H9 (cell line): Measurements from ENCODE around the gene PRKCA. TPM values are rescaled to one million over a fixed set of nuclear protein-coding genes. Genes with fewer than 3 reads are reported as not detected.

Experiments
- DNase-seq: peaks from one replicate; pipeline ENCODE4 v3.0.0-alpha.2; 2017
- H2AFZ ChIP-seq: one replicate; pipeline ENCODE4 v1.6.1; 2013; ENCODE audit warnings: mild to moderate bottlenecking, low read length, control low read depth, moderate library complexity
- H2AK5ac ChIP-seq: 2 replicates; pipeline ENCODE4 v1.6.1; 2013; ENCODE audit warnings: low read length, control low read depth, mixed read lengths; ENCODE audit not compliant: insufficient read length
- H2BK120ac ChIP-seq: one replicate; pipeline ENCODE4 v1.6.1; 2013; ENCODE audit warnings: low read depth, mild to moderate bottlenecking, low read length, control low read depth, inconsistent platforms; ENCODE audit not compliant: poor library complexity, severe bottlenecking
- H2BK12ac ChIP-seq: 2 replicates; pipeline ENCODE4 v1.6.1; 2013; ENCODE audit warnings: low read length, control low read depth, mixed read lengths, low read depth; ENCODE audit not compliant: insufficient read length
- H2BK15ac ChIP-seq: 2 replicates; pipeline ENCODE4 v1.6.1; 2013; ENCODE audit warnings: low read depth, low read length, control low read depth
- H2BK20ac ChIP-seq: one replicate; pipeline ENCODE4 v1.6.1; 2013; ENCODE audit warnings: low read depth, mild to moderate bottlenecking, low read length, control low read depth, inconsistent platforms; ENCODE audit not compliant: poor library complexity, severe bottlenecking
- H2BK5ac ChIP-seq: 2 replicates; pipeline ENCODE4 v1.6.1; 2013; ENCODE audit warnings: low read length, control low read depth, mixed read lengths; ENCODE audit not compliant: insufficient read length
- H3K14ac ChIP-seq: 2 replicates; pipeline ENCODE4 v1.6.1; 2013; ENCODE audit warnings: low read length, control low read depth; ENCODE audit not compliant: insufficient read depth
- H3K18ac ChIP-seq: 2 replicates; pipeline ENCODE4 v1.6.1; 2013; ENCODE audit warnings: low read depth, mild to moderate bottlenecking, mixed read lengths, low read length, control low read depth; ENCODE audit not compliant: insufficient read length
- H3K23ac ChIP-seq: 2 replicates; pipeline ENCODE4 v1.6.1; 2013; ENCODE audit warnings: low read length, control low read depth, mixed read lengths, low read depth; ENCODE audit not compliant: insufficient read length
- H3K23me2 ChIP-seq: 2 replicates; pipeline ENCODE4 v1.6.1; 2013; ENCODE audit warnings: low read depth, mild to moderate bottlenecking, mixed read lengths, low read length, control low read depth; ENCODE audit not compliant: insufficient read length, poor library complexity, severe bottlenecking
- H3K27ac ChIP-seq: 2 replicates; pipeline ENCODE4 v1.5.1; 2013; ENCODE audit warnings: low read length, control low read depth, mixed read lengths, low read depth; ENCODE audit not compliant: insufficient read length
- H3K27me3 ChIP-seq: 2 replicates; pipeline ENCODE4 v1.6.1; 2013; ENCODE audit warnings: low read length, control low read depth, inconsistent platforms; ENCODE audit not compliant: insufficient read depth
- H3K4ac ChIP-seq: 2 replicates; pipeline ENCODE4 v1.6.1; 2013; ENCODE audit warnings: low read depth, mild to moderate bottlenecking, control low read depth, inconsistent platforms, low read length, moderate library complexity
- H3K4me1 ChIP-seq: 2 replicates; pipeline ENCODE4 v1.6.1; 2013; ENCODE audit warnings: low read length, control low read depth, inconsistent platforms; ENCODE audit not compliant: insufficient read depth
- H3K4me2 ChIP-seq: 2 replicates; pipeline ENCODE4 v1.6.1; 2013; ENCODE audit warnings: low read length, control low read depth, mixed read lengths; ENCODE audit not compliant: insufficient read length, insufficient read depth
- H3K56ac ChIP-seq: 2 replicates; pipeline ENCODE4 v1.6.1; 2013; ENCODE audit warnings: low read depth, mild to moderate bottlenecking, mixed read lengths, low read length, control low read depth; ENCODE audit not compliant: insufficient read length
- H3K79me1 ChIP-seq: 2 replicates; pipeline ENCODE4 v1.6.1; 2013; ENCODE audit warnings: low read depth, mild to moderate bottlenecking, moderate library complexity, low read length, control low read depth, inconsistent platforms; ENCODE audit not compliant: insufficient read depth, poor library complexity, severe bottlenecking
- H3K79me2 ChIP-seq: 2 replicates; pipeline ENCODE4 v1.6.1; 2013; ENCODE audit warnings: low read length, control low read depth, inconsistent platforms; ENCODE audit not compliant: insufficient read depth
- H3K9ac ChIP-seq: 2 replicates; pipeline ENCODE4 v1.6.1; 2013; ENCODE audit warnings: low read length, control low read depth, mixed read lengths; ENCODE audit not compliant: insufficient read length; ENCODE audit errors: extremely low read depth
- H3K9me3 ChIP-seq: one replicate; pipeline ENCODE4 v1.6.1; 2013; ENCODE audit warnings: low read depth, low read length, inconsistent platforms; ENCODE audit not compliant: control insufficient read depth
- H3T11ph ChIP-seq: one replicate; pipeline ENCODE4 v1.6.1; 2013; ENCODE audit warnings: mild to moderate bottlenecking, low read length, control low read depth, inconsistent platforms
- H4K20me1 ChIP-seq: one replicate; pipeline ENCODE4 v1.6.1; 2013; ENCODE audit not compliant: control insufficient read depth, insufficient read length, insufficient read depth
- H4K5ac ChIP-seq: 2 replicates; pipeline ENCODE4 v1.6.1; 2013; ENCODE audit warnings: low read depth, mild to moderate bottlenecking, mixed read lengths, low read length, control low read depth; ENCODE audit not compliant: insufficient read length
- H4K8ac ChIP-seq: replicated peaks from 2 replicates; pipeline ENCODE4 v1.6.1; 2013; ENCODE audit warnings: low read length, control low read depth, mixed read lengths, low read depth; ENCODE audit not compliant: insufficient read length
- H4K91ac ChIP-seq: 2 replicates; pipeline ENCODE4 v1.6.1; 2013; ENCODE audit warnings: low read depth, mild to moderate bottlenecking, moderate library complexity, mixed read lengths, low read length, control low read depth; ENCODE audit not compliant: insufficient read length
- H3K27ac Mint-ChIP-seq, 3 experiments: 2 replicates in 2 of 3; 3 replicates in 1 of 3; pipeline ENCODE4 v1.8.0; 2020 to 2021; ENCODE audit warnings: mixed read lengths in 3 of 3, mild to moderate bottlenecking in 1 of 3, moderate library complexity in 1 of 3
- H3K27me3 Mint-ChIP-seq: 2 replicates; pipeline ENCODE4 v1.8.0; 2021; ENCODE audit warnings: low read depth, mild to moderate bottlenecking, moderate library complexity, mixed read lengths
- H3K36me3 Mint-ChIP-seq, 3 experiments: 2 replicates in 2 of 3; 3 replicates in 1 of 3; pipeline ENCODE4 v1.8.0; 2020 to 2021; ENCODE audit warnings: low read depth in 3 of 3, mixed read lengths in 3 of 3; ENCODE audit not compliant: insufficient read depth in 1 of 3
- H3K4me1 Mint-ChIP-seq, 2 experiments: 2 replicates each; pipeline ENCODE4 v1.8.0; 2020; ENCODE audit warnings: mixed read lengths in 2 of 2
- H3K4me3 Mint-ChIP-seq, 2 experiments: 2 replicates in 1 of 2; 3 replicates in 1 of 2; pipeline ENCODE4 v1.8.0; 2020 to 2021; ENCODE audit warnings: mild to moderate bottlenecking in 2 of 2, mixed read lengths in 2 of 2, moderate library complexity in 1 of 2
- H3K9me3 Mint-ChIP-seq, 2 experiments: 2 replicates in 1 of 2; 3 replicates in 1 of 2; pipeline ENCODE4 v1.8.0; 2020; ENCODE audit warnings: mild to moderate bottlenecking in 2 of 2, mixed read lengths in 2 of 2, moderate library complexity in 1 of 2
- WGBS: extraction: QIAGEN DNeasy Blood & Tissue Kit; methylation state at CpG from one replicate; pipeline ENCODE4 v1.1.7; 2013; ENCODE audit warnings: missing lambda C conversion rate, low lambda C conversion rate, mixed read lengths; ENCODE audit not compliant: insufficient read length; ENCODE audit errors: extremely low coverage; 5-methylcytosine and 5-hydroxymethylcytosine counted together
- total RNA-seq: library from RNA; stranded (reverse); gene quantifications from 2 replicates; pipeline ENCODE4 v1.2.1, GENCODE V29; 2021
- TF ChIP-seq, protein P1 (sequence below): fragments of 200-600 bp; sonication (generic); conservative IDR thresholded peaks from 3 replicates; pipeline ENCODE4 v1.8.0; 2021; ENCODE audit warnings: antibody characterized with exemption, mild to moderate bottlenecking

Gene PRKCA
- total RNA-seq, 1 experiment from 2014 or later, result 10.5 TPM

DNA sequence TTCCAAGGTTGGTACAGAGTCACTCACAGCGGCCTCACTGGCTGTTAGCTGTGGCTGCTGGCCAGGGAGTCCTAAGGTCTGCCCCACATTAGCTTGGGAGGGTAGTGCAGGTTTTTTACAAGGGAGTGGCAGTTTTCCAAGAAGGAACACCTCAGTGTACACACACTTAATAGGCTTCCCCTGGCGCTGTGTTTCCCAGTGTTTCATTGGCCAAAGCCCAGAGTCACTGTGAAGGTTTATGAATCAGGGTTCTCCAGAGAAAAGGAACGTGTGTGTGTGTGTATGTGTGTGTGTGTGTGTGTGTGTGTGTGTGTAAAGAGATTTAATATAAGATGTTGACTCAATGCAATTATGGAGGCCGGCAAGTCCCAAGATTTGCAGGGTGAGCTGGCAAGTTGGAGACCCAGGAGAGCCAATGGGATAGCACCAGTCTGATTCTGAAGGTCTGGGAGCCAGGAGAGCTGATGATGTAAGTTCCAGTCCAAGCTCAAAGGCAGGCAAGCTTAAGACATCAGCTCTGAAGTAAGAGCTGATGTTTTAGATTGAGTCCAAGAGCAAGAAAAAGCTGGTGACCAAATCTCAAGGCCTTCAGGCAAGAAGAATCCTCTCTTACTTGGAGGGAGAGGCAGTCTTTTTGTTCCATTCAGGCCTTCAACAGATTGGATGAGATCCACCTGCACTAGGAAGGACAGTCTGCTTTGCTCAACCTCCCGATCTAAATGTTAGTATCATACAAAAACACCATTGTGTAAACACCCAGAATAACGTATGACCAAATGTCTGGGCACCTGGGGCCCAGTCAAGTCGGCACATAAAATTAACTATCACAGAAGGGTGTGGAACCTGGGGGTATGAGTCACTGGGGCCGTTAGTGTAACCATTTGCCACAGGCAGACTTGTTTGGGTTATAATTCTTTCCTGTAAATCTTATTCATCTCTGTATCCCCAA, 206.8 kb downstream of the PRKCA start:
- no CpG with 5 or more reads among the region's 8 CpGs for WGBS
- H3K27me3 Mint-ChIP-seq, result no peaks in the 10 kb centered on the region
- H3K27me3 ChIP-seq, result no peaks in the 10 kb centered on the region
- no peak overlapping the region for H3K9ac ChIP-seq
- H2BK15ac ChIP-seq, result no peak overlapping the region
- H3K4ac ChIP-seq, result no peak overlapping the region
- H3K4me1 ChIP-seq, result no peaks in the 10 kb centered on the region
- TF ChIP-seq, protein P1, sequence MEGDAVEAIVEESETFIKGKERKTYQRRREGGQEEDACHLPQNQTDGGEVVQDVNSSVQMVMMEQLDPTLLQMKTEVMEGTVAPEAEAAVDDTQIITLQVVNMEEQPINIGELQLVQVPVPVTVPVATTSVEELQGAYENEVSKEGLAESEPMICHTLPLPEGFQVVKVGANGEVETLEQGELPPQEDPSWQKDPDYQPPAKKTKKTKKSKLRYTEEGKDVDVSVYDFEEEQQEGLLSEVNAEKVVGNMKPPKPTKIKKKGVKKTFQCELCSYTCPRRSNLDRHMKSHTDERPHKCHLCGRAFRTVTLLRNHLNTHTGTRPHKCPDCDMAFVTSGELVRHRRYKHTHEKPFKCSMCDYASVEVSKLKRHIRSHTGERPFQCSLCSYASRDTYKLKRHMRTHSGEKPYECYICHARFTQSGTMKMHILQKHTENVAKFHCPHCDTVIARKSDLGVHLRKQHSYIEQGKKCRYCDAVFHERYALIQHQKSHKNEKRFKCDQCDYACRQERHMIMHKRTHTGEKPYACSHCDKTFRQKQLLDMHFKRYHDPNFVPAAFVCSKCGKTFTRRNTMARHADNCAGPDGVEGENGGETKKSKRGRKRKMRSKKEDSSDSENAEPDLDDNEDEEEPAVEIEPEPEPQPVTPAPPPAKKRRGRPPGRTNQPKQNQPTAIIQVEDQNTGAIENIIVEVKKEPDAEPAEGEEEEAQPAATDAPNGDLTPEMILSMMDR, result no peak
- no peak overlapping the region for H3K18ac ChIP-seq
- H2AFZ ChIP-seq, result no peak overlapping the region
- H3T11ph ChIP-seq, result no peak overlapping the region
- H2AK5ac ChIP-seq, result no peak overlapping the region
- H3K4me3 Mint-ChIP-seq, result no peak overlapping the region
- no peaks in the 10 kb centered on the region for H3K36me3 Mint-ChIP-seq
- no peaks in the 10 kb centered on the region for H3K23me2 ChIP-seq
- no peak for DNase-seq
- H2BK12ac ChIP-seq, result no peak overlapping the region
- no peak overlapping the region for H3K27ac Mint-ChIP-seq
- no peaks in the 10 kb centered on the region for H3K79me1 ChIP-seq
- no peaks in the 10 kb centered on the region for H3K9me3 ChIP-seq
- H2BK120ac ChIP-seq, result no peak overlapping the region
- H2BK20ac ChIP-seq, result no peak overlapping the region
- H3K56ac ChIP-seq, result no peak overlapping the region
- H4K8ac ChIP-seq, result no peak overlapping the region
- no peaks in the 10 kb centered on the region for H4K20me1 ChIP-seq
- H3K23ac ChIP-seq, result no peak overlapping the region
- no peak overlapping the region for H3K27ac ChIP-seq
- no peak overlapping the region for H2BK5ac ChIP-seq
- peaks cover 2% of the 10 kb centered on the region; the same call in 1 of the 2 replicates for H3K79me2 ChIP-seq
- no peaks in the 10 kb centered on the region for H3K9me3 Mint-ChIP-seq
- H3K4me1 Mint-ChIP-seq, result peaks cover 13 to 14% of the 10 kb centered on the region in 2 experiments
- no peak overlapping the region for H4K5ac ChIP-seq
- H3K4me2 ChIP-seq, result no peak overlapping the region
- no peak overlapping the region for H4K91ac ChIP-seq
- no peak overlapping the region for H3K14ac ChIP-seq
